Loucy (cell line): Measurements from ENCODE around the gene ZNF438.
"Not testable (repeated sequence)": the region's sequence is repeated elsewhere in the genome, so short reads cannot be mapped to it uniquely, and the experiment has no call there.

Experiments
- H2AFZ ChIP-seq: fragments of 200-600 bp; sonication (generic); 2 replicates; pipeline ENCODE4 v1.6.0; 2016; ENCODE audit warnings: antibody characterized with exemption, mild to moderate bottlenecking, low read length, moderate library complexity
- H3F3A ChIP-seq: fragments of 200-600 bp; 2 replicates; pipeline ENCODE4 v1.6.0; 2016; ENCODE audit warnings: antibody characterized with exemption, low read depth, mild to moderate bottlenecking
- H3K27me3 ChIP-seq: fragments of 200-600 bp; sonication (generic); 2 replicates; pipeline ENCODE4 v1.6.1; 2014; ENCODE audit warnings: low read length, mild to moderate bottlenecking; ENCODE audit not compliant: insufficient read depth, poor library complexity, severe bottlenecking
- H3K36me3 ChIP-seq: fragments of 200-600 bp; sonication (generic); 2 replicates; pipeline ENCODE4 v1.6.1; 2016; ENCODE audit warnings: low read length; ENCODE audit not compliant: insufficient read depth
- H3K4me1 ChIP-seq: fragments of 200-600 bp; sonication (generic); 2 replicates; pipeline ENCODE4 v1.5.1; 2014; ENCODE audit warnings: low read length, mild to moderate bottlenecking; ENCODE audit not compliant: insufficient read depth, poor library complexity, severe bottlenecking
- H3K4me2 ChIP-seq: fragments of 200-600 bp; sonication (generic); 2 replicates; pipeline ENCODE4 v1.6.0; 2014; ENCODE audit warnings: antibody characterized with exemption, low read length, low read depth, mild to moderate bottlenecking; ENCODE audit not compliant: poor library complexity, severe bottlenecking
- H3K4me3 ChIP-seq: fragments of 200-600 bp; sonication (generic); 2 replicates; pipeline ENCODE4 v1.5.1; 2014; ENCODE audit warnings: low read length, mild to moderate bottlenecking, mixed read lengths; ENCODE audit not compliant: poor library complexity, severe bottlenecking
- H3K79me2 ChIP-seq: fragments of 200-600 bp; sonication (generic); 2 replicates; pipeline ENCODE4 v1.6.1; 2014; ENCODE audit warnings: low read length; ENCODE audit not compliant: insufficient read depth
- H3K9ac ChIP-seq: fragments of 200-600 bp; sonication (generic); 2 replicates; pipeline ENCODE4 v1.6.0; 2014; ENCODE audit warnings: mild to moderate bottlenecking, low read depth, low read length, moderate library complexity; ENCODE audit not compliant: poor library complexity, severe bottlenecking
- H3K9me2 ChIP-seq: fragments of 200-600 bp; sonication (generic); replicated peaks from 2 replicates; pipeline ENCODE4 v1.6.1; 2016; ENCODE audit warnings: low read depth, low read length, mixed read lengths
- H3K9me3 ChIP-seq: fragments of 200-600 bp; sonication (generic); 2 replicates; pipeline ENCODE4 v1.6.1; 2014; ENCODE audit warnings: mild to moderate bottlenecking, antibody characterized with exemption, low read length, low read depth; ENCODE audit not compliant: insufficient read depth
- H4K20me1 ChIP-seq: fragments of 200-600 bp; sonication (generic); 2 replicates; pipeline ENCODE4 v1.6.0; 2014; ENCODE audit warnings: antibody characterized with exemption, low read length, mild to moderate bottlenecking; ENCODE audit not compliant: insufficient read depth, poor library complexity, severe bottlenecking
- EZH2phosphoT487 ChIP-seq: fragments of 200-600 bp; IDR thresholded peaks from 2 replicates; pipeline ENCODE4 v1.6.1; 2018; ENCODE audit warnings: antibody characterized with exemption, mild to moderate bottlenecking, moderate library complexity, borderline replicate concordance
- TF ChIP-seq, protein P1 (sequence below): fragments of 200-600 bp; sonication (generic); conservative IDR thresholded peaks from 2 replicates; pipeline ENCODE4 v1.5.1; 2014; ENCODE audit warnings: mild to moderate bottlenecking, antibody characterized with exemption, low read length

Gene ZNF438

GRCh38 chr10:31030260-31030659, 1.4 kb downstream of the ZNF438 start:
- H3K4me1 ChIP-seq: peaks cover 16% of the 10 kb centered on the region
- no peaks in the 10 kb centered on the region for H3K9me2 ChIP-seq
- TF ChIP-seq, protein P1, sequence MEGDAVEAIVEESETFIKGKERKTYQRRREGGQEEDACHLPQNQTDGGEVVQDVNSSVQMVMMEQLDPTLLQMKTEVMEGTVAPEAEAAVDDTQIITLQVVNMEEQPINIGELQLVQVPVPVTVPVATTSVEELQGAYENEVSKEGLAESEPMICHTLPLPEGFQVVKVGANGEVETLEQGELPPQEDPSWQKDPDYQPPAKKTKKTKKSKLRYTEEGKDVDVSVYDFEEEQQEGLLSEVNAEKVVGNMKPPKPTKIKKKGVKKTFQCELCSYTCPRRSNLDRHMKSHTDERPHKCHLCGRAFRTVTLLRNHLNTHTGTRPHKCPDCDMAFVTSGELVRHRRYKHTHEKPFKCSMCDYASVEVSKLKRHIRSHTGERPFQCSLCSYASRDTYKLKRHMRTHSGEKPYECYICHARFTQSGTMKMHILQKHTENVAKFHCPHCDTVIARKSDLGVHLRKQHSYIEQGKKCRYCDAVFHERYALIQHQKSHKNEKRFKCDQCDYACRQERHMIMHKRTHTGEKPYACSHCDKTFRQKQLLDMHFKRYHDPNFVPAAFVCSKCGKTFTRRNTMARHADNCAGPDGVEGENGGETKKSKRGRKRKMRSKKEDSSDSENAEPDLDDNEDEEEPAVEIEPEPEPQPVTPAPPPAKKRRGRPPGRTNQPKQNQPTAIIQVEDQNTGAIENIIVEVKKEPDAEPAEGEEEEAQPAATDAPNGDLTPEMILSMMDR: no peak
- no peak for TF ChIP-seq EZH2phosphoT487
- H3K4me2 ChIP-seq: peak overlapping the region; percentile 85
- H3K79me2 ChIP-seq: 0 out of 2 replicates have a peak, but pooled peaks cover 3% of the 10 kb centered on the region
- H3F3A ChIP-seq: no peaks in the 10 kb centered on the region
- H4K20me1 ChIP-seq: no peaks in the 10 kb centered on the region
- no peaks in the 10 kb centered on the region for H3K27me3 ChIP-seq
- no peaks in the 10 kb centered on the region for H3K9me3 ChIP-seq
- H3K36me3 ChIP-seq: no peaks in the 10 kb centered on the region
- no peak overlapping the region for H2AFZ ChIP-seq
- H3K9ac ChIP-seq: no peak overlapping the region
- no peak overlapping the region for H3K4me3 ChIP-seq

GRCh38 chr10:31028081-31028480, 3.6 kb downstream of the ZNF438 start:
- no peak overlapping the region for H3K4me2 ChIP-seq
- H3K9me2 ChIP-seq: no peaks in the 10 kb centered on the region
- no peak overlapping the region for H3K9ac ChIP-seq
- no peak for TF ChIP-seq EZH2phosphoT487
- TF ChIP-seq, protein P1: no peak
- 0 out of 2 replicates have a peak, but pooled peaks cover 3% of the 10 kb centered on the region for H3K79me2 ChIP-seq
- H4K20me1 ChIP-seq: no peaks in the 10 kb centered on the region
- peaks cover 16% of the 10 kb centered on the region for H3K4me1 ChIP-seq
- no peaks in the 10 kb centered on the region for H3F3A ChIP-seq
- no peaks in the 10 kb centered on the region for H3K9me3 ChIP-seq
- H3K4me3 ChIP-seq: no peak overlapping the region
- no peaks in the 10 kb centered on the region for H3K36me3 ChIP-seq
- no peak overlapping the region for H2AFZ ChIP-seq
- no peaks in the 10 kb centered on the region for H3K27me3 ChIP-seq

GRCh38 chr10:31026279-31026678, 5.4 kb downstream of the ZNF438 start:
- not testable (repeated sequence) for H3F3A ChIP-seq, H3K9me3 ChIP-seq, H3K36me3 ChIP-seq, H3K4me2 ChIP-seq, H3K27me3 ChIP-seq, H4K20me1 ChIP-seq, H3K9ac ChIP-seq, H3K9me2 ChIP-seq, H3K79me2 ChIP-seq, H2AFZ ChIP-seq, H3K4me3 ChIP-seq
- H3K4me1 ChIP-seq: peaks cover 12% of the 10 kb centered on the region

DNA sequence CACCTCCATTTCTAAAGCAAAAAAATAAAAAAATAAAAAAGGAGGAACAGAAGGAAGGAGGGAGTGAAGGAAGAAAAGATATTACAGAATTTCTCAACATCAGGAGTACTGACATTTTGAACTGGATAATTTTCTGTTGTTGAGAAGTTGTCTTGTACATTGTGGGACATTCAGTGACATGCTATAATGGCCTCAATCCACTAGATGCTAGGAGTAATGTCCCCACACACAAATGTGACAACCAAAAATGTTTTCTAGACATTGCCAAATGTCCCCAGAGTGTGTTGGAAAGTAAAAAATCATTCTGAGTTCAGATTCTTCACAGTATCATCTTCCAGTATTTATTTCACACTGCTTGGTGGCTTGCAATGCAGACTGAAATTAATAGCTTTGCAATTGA, 6.5 kb downstream of the ZNF438 start:
- Histone ChIP-seq H3K27me3 (no peaks in the 10 kb centered on the region), H4K20me1 (no peaks in the 10 kb centered on the region), H3K4me2 (no peak overlapping the region), H2AFZ (no peak overlapping the region), H3K9me3 (no peaks in the 10 kb centered on the region), H3K79me2 (no peaks in the 10 kb centered on the region), H3K9me2 (no peaks in the 10 kb centered on the region), H3K4me1 (peaks cover 2% of the 10 kb centered on the region), H3K4me3 (no peak overlapping the region), H3K9ac (no peak overlapping the region), H3K36me3 (no peaks in the 10 kb centered on the region), H3F3A (no peaks in the 10 kb centered on the region)
- TF ChIP-seq EZH2phosphoT487: no peak
- TF ChIP-seq, protein P1: no peak
